Measurements from ENCODE around the gene TMEM63A.
A peak's percentile ranks its signal among the peaks of the same experiment; 100 is the strongest.

The TMEM63A gene

DNA sequence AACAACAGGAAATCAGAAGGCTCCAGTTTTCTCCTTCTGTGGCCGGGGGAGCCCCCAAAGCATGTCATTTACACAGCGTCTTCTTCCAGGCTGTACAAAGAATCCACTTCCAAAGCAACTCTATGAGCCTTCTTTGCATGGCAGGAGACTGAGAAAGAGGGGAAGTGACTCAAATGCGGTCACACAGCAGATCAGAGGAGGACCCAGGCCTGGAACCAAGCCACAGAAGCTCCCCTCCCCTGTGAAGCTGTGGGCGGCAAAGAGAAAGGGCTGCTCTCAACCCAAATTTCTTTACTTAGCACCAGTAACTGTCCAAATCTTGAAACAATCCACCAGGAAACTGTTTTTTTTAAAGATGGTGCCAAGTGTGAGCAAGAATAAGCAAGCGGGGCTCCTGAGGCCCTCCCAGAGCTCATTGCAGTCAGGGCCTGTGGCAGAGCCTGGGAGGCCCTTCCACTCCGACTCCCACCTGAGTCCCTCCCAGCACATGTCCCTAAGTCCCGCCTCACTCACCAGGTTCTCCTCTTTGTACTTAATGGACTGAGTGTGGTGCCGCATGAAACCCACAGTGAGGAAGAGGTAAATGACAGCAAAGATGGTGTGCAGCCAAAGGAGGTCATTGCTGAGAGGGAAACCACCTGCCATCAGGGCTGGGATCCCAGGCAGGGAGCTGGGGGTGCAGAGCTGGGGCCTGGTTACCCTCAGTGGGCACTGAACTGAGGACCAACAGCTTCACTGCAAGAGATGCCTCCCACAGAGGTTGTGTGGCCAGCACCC lies 15.9 kb downstream of the TMEM63A start:
- DNase-seq (ENCODE audit: low spot score), result no peak

DNA sequence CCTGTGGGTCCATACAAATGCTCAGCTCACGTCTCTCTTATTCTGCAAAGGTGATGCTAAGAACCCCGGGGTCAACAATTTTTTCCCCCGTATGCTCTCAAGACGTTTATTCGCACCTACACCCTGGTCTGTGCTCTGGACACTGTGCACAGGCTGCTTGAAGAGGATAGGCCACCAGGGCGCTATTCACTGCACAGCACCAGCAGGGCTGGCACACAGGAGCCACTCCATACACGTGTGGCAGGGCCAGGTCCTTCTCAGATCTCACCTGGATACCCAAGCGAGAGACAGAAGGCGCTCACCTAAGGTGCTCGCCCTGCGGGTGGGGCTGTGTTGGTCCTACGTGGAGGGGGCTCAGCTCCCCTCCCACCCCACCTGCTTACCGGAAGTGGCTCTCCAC lies 16.7 kb downstream of the TMEM63A start:
- DNase-seq (ENCODE audit: low spot score), result no peak

GRCh38 chr1:225863167-225863566 lies 19.0 kb downstream of the TMEM63A start:
- DNase-seq (ENCODE audit: low spot score), result no peak

DNA sequence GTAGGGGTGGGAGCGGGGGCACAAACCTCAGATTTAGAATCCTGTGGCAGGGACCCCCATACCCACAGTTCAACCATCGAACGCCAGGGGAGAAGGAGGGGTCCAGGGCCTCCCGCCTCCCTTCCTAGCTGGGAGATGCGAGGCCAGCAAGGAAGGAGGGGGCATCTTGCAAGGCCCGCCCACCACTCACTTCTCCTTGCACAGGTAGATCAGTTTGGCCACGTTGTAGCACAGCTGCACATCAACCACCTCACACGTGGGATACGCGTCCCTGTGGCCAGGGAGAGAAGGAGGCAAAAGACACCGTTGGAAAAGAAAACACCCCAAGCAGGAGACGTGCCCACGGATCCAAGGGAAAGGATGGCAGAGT lies 19.6 kb downstream of the TMEM63A start:
- DNase-seq (ENCODE audit: low spot score), result no peak

GRCh38 chr1:225861834-225862580 lies 20.2 kb downstream of the TMEM63A start:
- DNase-seq (ENCODE audit: low spot score), result no peak

GRCh38 chr1:225860876-225861441 lies 21.2 kb downstream of the TMEM63A start:
- no peak for DNase-seq (ENCODE audit: low spot score)

DNA sequence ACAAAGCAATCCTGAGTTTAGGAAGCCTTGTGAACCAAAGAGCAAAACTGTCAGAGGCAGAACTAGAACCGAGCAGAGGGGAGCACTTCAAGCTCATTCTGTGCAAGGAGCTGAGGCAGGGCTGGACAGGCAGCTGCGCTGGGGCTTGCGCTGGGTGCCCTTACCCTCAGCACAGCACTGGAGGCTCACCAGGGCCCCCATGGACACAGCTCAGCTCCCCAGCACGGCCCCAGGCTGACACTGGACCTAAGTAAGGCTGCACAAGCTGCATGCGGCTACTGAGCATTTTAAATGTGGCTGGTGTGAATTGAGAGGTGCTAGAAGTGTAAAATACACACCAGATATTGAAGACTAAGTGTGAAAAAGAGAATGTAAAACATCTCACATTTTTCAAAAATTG lies 22.1 kb downstream of the TMEM63A start:
- no peak for DNase-seq (ENCODE audit: low spot score)

DNA sequence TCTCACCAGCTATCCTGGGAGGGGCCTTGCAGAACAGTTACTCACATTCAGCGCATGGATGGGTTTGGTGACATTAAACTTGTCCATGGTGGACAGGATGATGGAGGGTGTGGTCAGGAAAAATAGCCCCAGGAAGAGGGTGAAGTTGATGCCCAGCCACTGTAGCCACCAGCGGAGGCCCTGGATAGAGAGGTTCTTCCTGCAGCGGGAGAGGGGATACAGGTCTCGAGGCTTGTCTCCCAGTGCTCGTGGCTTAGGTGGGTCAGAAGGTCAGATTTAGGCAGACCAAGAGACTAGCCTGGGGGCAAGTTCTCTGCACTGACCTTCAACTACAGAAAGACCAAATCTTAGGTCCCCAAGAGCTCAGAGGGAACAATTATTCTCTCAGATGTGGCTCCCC lies 23.0 kb downstream of the TMEM63A start:
- DNase-seq (ENCODE audit: low spot score), result no peak

GRCh38 chr1:225857256-225857655 lies 24.9 kb downstream of the TMEM63A start:
- DNase-seq (ENCODE audit: low spot score), result no peak

- DNase-seq (ENCODE audit: low spot score), result no peak
These were observed 26.5 kb downstream of the TMEM63A start for GRCh38 chr1:225855503-225856300.

- no peak for DNase-seq (ENCODE audit: low spot score)
These were observed 28.7 kb downstream of the TMEM63A start for GRCh38 chr1:225853441-225853840.

GRCh38 chr1:225852413-225853124 lies 29.6 kb downstream of the TMEM63A start:
- no peak for DNase-seq (ENCODE audit: low spot score)

DNA sequence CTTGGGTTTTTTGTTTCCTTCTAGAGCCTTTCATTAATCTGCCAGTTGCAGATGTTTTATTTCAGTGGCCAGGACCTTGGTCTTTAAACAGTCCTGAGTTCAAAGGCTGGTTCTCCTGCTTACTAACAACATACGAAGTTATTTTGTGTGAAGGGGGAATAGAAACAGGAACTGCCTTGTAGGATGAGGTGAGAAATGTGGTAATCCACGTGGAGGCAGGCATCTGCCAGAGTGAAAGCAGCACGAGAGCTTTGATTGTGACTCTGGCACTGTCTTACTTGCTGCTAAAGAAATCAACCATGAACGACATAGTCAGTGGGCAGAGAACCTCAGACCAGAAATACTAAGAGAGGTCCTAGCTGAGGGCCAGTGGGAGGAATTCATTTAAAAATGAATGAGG lies 30.4 kb downstream of the TMEM63A start:
- no peak for DNase-seq (ENCODE audit: low spot score)

DNA sequence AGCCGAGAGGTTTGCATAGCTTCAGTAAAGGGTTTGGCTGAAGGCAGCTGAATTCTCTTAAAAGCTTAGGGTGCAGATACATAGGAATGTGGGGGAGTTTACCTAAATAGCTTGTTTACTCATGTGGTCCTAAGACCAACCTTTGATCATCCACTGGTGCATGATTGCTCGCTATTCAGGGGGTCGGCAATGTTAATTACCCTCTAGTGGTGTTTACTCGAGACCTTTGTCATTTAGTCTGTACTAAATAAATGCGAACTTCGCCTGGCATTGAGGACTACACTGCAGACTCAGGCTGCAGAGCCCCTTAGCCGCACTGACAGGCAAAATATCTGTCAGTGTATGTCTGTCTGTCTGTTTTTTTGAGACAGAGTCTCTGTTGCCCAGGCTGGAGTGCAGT lies 31.8 kb downstream of the TMEM63A start:
- no peak for DNase-seq (ENCODE audit: low spot score)

DNA sequence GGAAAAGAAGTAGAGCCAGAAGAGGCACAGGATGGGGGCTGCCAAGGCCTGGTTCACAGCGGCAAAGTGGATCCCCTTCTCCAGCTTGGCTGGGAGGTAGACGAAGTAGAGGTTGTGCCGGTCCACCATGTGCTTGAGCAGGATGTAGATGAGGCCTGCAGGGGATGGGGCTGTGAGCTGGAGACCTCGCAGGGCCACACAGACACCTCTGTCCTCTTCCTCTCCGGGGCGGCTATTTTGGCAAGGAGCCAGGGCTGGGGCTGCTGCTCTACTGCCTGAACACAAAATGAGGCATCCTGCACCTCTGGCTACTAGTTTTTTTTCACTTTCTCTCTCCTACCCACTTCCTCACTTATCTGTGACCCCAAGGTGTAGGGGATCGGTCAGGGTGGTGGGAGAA lies 32.3 kb downstream of the TMEM63A start:
- DNase-seq (ENCODE audit: low spot score), result no peak

DNA sequence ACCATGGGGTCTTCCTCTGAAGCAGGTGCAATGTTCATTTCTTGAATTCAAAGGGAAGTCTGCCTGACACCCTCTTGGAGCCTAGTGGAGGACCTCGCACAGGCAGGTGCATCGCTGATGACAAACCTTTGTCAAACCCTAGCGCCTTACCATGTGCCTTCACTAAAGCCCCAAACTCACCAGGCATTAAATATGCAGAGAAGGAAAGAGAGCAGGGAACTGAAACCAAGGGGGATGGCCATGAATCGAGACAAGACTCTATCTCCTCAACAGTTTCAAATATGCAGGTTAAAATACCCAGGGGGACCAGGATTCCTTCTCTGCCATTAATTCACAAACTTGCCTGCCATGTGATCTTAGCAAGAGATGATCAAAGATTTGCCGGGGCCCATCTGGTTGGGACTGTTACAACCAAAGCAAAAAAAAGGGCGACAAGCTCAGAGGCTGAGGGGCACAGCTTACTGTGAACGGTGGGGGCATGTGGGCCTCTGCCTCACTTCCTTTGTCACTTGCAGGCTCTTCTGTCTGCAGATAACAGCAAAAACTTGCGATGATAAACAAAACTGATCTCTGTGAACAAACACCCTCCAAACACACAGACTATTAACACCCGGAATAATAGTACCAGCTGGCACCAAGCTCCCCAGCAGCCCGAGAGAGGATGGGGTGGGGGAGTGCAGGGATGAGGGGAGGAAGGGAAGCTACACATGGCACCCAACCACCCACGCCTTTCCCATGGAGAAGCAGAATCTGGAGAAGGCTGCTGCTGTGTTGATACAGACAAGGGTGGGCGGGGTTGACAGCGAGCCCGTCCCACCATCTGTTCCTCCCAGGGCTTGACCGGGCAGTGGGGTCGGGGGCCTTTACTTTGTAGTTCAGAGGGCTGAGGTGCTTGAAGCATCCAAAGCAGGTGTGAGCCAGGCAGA lies 33.9 kb downstream of the TMEM63A start:
- DNase-seq (ENCODE audit: low spot score), result no peak

- peak; percentile 18 for DNase-seq (ENCODE audit: low spot score)
These were observed 34.6 kb downstream of the TMEM63A start for GRCh38 chr1:225847610-225848009.

DNA sequence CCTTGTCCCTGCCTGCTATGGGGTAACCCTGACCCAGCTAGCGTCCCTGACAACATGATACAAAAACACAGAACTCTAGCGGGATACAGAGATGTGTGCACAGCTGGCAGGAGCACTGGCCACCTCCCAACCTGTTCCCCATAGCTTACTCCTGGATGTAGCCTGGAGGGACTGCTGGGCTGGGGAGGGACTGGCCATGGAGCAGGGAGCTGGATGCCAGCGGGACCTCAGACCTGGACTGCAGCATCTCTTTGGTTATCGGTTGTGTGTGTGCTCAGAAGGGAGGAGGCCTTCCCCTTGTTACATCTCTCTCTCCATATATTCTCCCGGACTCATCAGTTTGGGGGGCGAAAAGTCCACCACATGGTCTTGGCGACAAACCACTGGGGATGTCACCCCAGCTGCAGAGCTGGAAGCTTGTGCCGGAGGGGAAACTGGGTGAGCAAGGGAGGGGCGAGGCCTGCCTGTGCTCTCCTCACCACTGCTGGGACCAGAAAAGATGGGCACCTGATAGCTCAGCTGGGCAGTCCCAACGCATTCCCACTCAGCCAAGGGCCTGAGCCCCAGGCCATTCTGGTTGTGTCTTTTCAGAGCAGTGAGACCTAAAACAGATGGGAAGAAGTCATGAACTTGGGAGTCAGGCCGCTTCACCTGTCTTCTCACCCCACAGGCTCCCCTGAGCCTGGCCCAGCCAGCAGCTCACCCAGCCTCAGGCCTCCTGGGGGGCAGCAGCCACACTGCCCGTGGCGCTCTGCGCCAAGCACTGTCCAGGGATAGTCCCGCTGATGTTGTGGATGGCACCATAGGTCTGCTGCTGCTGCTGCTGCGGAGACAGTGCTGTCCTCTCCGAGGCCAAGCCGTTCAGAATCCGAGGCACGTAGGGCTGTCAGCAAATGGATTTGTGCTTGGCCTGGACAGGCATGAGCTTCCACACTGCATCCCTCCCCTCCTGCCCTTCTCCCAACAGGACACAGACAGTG lies 35.6 kb downstream of the TMEM63A start:
- DNase-seq (ENCODE audit: low spot score), result no peak

GRCh38 chr1:225845571-225846259 lies 36.5 kb downstream of the TMEM63A start:
- peak; percentile 63 for DNase-seq (ENCODE audit: low spot score)

Data from kidney tubule cell (primary cell).